ENCODE results near the gene FCN1. TPM values are rescaled to one million over a fixed set of nuclear protein-coding genes. Genes with fewer than 3 reads are reported as not detected.

Gene FCN1
- total and polyA plus RNA-seq, 2 of the 8 experiments (the other 6 are each of a cell fraction or from before 2014, with no cell fraction given), result not detected

- Histone ChIP-seq H4K8ac (ENCODE audit: extremely low read depth, insufficient read depth, low read length) (no peak overlapping the region; the same call in 1 of the 2 replicates), H3K56ac (replicated peaks; ENCODE audit: insufficient read length, low read depth, low read length) (no peak overlapping the region), H2BK120ac (replicated peaks; ENCODE audit: low read depth, low read length) (no peak overlapping the region), H3K23me2 (ENCODE audit: low read depth, low read length) (no peaks in the 10 kb centered on the region), H3K18ac (ENCODE audit: extremely low read depth, low read length) (no peak overlapping the region), H2BK20ac (ENCODE audit: low read length) (no peak overlapping the region), H4K20me1 (replicated peaks in 1 of 2; ENCODE audit: control insufficient read depth in 1 of 2, insufficient read depth in 2 of 2, low read length in 2 of 2) (no peaks in the 10 kb centered on the region), H3K4me3 (ENCODE audit: extremely low read depth in 1 of 4, insufficient read depth in 2 of 4, low read depth in 3 of 4, low read length in 4 of 4) (no peak overlapping the region), H3K36me3 (ENCODE audit: control insufficient read depth in 2 of 4, insufficient read depth in 4 of 4, low read length in 3 of 4) (no peaks in the 10 kb centered on the region), H3K79me2 (ENCODE audit: control insufficient read depth in 1 of 2, insufficient read depth in 2 of 2, low read length in 2 of 2) (no peaks in the 10 kb centered on the region), H3K4ac (replicated peaks; ENCODE audit: insufficient read length, low read depth, low read length) (no peak overlapping the region), H3K23ac (ENCODE audit: insufficient read length) (no peak overlapping the region), H2AFZ (ENCODE audit: low read length) (no peak overlapping the region), H4K91ac (replicated peaks; ENCODE audit: insufficient read length, low read length) (no peak overlapping the region), H3K27ac (ENCODE audit: low read depth, low read length) (no peak overlapping the region), H3K14ac (ENCODE audit: insufficient read length) (no peak overlapping the region), H3K79me1 (ENCODE audit: low read depth, low read length) (no peaks in the 10 kb centered on the region), H2AK5ac (ENCODE audit: low read depth, low read length) (no peak overlapping the region), H3K27me3 (replicated peaks in 1 of 4; ENCODE audit: control insufficient read depth in 3 of 4, extremely low read depth in 1 of 4, insufficient read depth in 3 of 4, low read length in 3 of 4) (no peaks in the 10 kb centered on the region), H3K4me1 (replicated peaks in 1 of 4; ENCODE audit: control insufficient read depth in 3 of 4, insufficient read depth in 4 of 4, low read length in 3 of 4) (peaks cover 0 to 7% (median 3%) of the 10 kb centered on the region in 4 experiments; a peak in 4 of 7 replicates), H3K4me2 (ENCODE audit: insufficient read depth in 1 of 2, low read depth in 2 of 2, low read length in 2 of 2) (no peak overlapping the region), H2BK12ac (ENCODE audit: low read depth, low read length) (no peak overlapping the region), H4K5ac (ENCODE audit: insufficient read length, low read depth, low read length) (no peak overlapping the region), H2BK5ac (ENCODE audit: low read depth, low read length) (no peak overlapping the region), H3K9ac (replicated peaks in 1 of 4; ENCODE audit: extremely low read depth in 1 of 4, low read depth in 3 of 4, low read length in 3 of 4) (no peak overlapping the region), H2BK15ac (ENCODE audit: low read length) (no peak overlapping the region), H3K9me3 (ENCODE audit: insufficient read depth in 2 of 2, low read depth in 1 of 2, low read length in 1 of 2) (no peaks in the 10 kb centered on the region)
- CTCF ChIA-PET (ENCODE audit: partially characterized antibody), result interaction anchor here (0.8 to 1.2 kb wide), 3 partner anchors 9 to 246 kb away, joined by 3 to 5 read pairs (median 4); no protein-coding TSS in a partner anchor
- POLR2A ChIA-PET (ENCODE audit: partially characterized antibody), result no interaction called here
- DNase-seq (ENCODE audit: low read depth in 1 of 2, low spot score in 2 of 2), result no peak
- 76% methylated on average over 17 of the region's 17 CpGs; no CpG with 5 or more reads in 1 of the 2 experiments for WGBS, 2 experiments (ENCODE audit: extremely low coverage in 1 of 2, insufficient coverage in 1 of 2, insufficient read length in 1 of 2, insufficient replicate concordance in 2 of 2, low coverage in 1 of 2, low lambda C conversion rate in 2 of 2, missing lambda C conversion rate in 1 of 2)
- FAIRE-seq, result no peak
- TF ChIP-seq, protein P1, sequence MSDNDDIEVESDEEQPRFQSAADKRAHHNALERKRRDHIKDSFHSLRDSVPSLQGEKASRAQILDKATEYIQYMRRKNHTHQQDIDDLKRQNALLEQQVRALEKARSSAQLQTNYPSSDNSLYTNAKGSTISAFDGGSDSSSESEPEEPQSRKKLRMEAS (IDR thresholded peaks at IDR 0.05), result no peak
- TF ChIP-seq SIN3A (conservative IDR thresholded peaks at IDR 0.05 in 1 of 2, IDR thresholded peaks at IDR 0.05 in 1 of 2; ENCODE audit: low read depth in 1 of 2, low read length in 2 of 2) (no peak), GABPA (IDR thresholded peaks at IDR 0.05; ENCODE audit: borderline replicate concordance, insufficient read depth, low read length) (no peak), CHD1 (IDR thresholded peaks at IDR 0.05; ENCODE audit: low read depth, low read length) (no peak), HDAC2 (IDR thresholded peaks at IDR 0.05; ENCODE audit: borderline replicate concordance in 1 of 2, low read depth in 2 of 2, low read length in 2 of 2) (no peak), YY1 (IDR thresholded peaks at IDR 0.05; ENCODE audit: low read depth, low read length) (no peak), GTF2F1 (IDR thresholded peaks at IDR 0.05; ENCODE audit: borderline replicate concordance, low read depth, low read length) (no peak), TEAD4 (IDR thresholded peaks at IDR 0.05; ENCODE audit: low read depth, low read length) (no peak), BCL11A (IDR thresholded peaks at IDR 0.05; ENCODE audit: low read depth in 2 of 2, low read length in 2 of 2) (no peak), TAF1 (IDR thresholded peaks at IDR 0.05; ENCODE audit: low read depth, low read length) (no peak), POLR2AphosphoS5 (IDR thresholded peaks at IDR 0.05; ENCODE audit: low read depth, low read length) (no peak), JUN (IDR thresholded peaks at IDR 0.05; ENCODE audit: low read depth, low read length) (no peak)
Measured at GRCh38 chr9:134935056-134935640, 17.4 kb upstream of the FCN1 start.

All from H1 (cell line).